ENCODE results near the gene ENPP7.
A peak's percentile ranks its signal among the peaks of the same experiment; 100 is the strongest.

DNA sequence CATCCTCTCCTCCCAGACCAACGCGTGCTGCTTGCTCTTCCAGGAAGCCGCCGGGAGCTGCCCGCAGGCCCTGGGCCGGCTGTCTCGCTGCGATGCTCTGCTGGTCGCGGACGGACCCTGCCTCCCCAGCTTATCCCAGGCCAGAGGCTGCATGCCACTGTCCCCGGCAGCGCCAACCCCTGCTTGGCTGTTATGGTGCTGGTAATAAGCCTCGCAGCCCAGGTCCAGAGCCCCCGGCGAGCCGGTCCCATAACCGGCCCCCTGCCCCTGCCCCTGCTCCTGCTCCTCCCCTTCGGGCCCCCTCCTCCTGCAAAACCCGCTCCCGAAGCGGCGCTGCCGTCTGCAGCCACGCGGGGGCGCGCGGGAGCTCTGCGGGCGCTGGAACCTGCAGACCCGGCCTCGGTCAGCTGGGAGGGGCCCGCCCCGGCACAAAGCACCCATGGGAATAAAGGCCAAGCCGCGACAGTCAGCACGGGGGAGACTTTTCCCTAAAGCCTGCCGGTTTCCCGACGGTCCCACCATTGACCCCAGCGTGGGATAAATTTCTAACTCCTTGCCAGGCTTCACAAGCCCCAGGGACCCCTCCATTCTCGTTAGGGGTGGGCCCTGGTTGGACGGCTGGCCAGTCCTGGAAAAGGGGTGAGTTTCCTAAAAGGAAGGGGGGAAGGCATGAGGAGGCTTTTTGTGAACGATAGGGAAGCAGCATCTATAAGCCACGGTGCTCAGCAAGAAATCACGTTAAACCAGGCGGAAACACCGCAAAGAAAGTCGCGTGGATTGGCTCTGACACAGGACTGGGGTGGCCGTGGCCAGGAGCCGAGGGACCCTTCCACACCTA, 11.2 kb downstream of the ENPP7 start:
- peak in 1 of 3 donors; percentile 56 for TF ChIP-seq CTCF (IDR thresholded peaks at IDR 0.05)
- TF ChIP-seq POLR2A (IDR thresholded peaks at IDR 0.05): no peak

Data from lower leg skin (tissue), 3 donors.